GM12878 (cell line): ENCODE data around the gene HLA-B. TPM values are rescaled to one million over a fixed set of nuclear protein-coding genes. Genes with fewer than 3 reads are reported as not detected.
A peak's percentile ranks its signal among the peaks of the same experiment; 100 is the strongest.

ENCODE experiments used
- CHD4 ChIP-seq: fragments of 200-600 bp; sonication (generic); IDR thresholded peaks from 2 replicates; pipeline ENCODE4 v1.6.1; 2016; ENCODE audit warnings: mild to moderate bottlenecking
- CREB1 ChIP-seq: IDR thresholded peaks from 2 replicates; pipeline ENCODE4 v1.6.1; 2012; ENCODE audit warnings: low read depth, mild to moderate bottlenecking, inconsistent platforms
- CREM ChIP-seq: IDR thresholded peaks from 2 replicates; pipeline ENCODE4 v1.6.1; 2014; ENCODE audit warnings: antibody characterized with exemption, low read depth
- EP300 ChIP-seq, 2 experiments: fragments of 150-350 bp in 1 of 2; IDR thresholded peaks; 2 replicates each; pipeline ENCODE4 v1.6.1; 2011 to 2012; ENCODE audit warnings: low read depth in 2 of 2, low read length in 2 of 2, borderline replicate concordance in 1 of 2, improper control_type of control experiment in 1 of 2, inconsistent platforms in 1 of 2; ENCODE audit not compliant: control insufficient read depth in 1 of 2
- FOXM1 ChIP-seq: IDR thresholded peaks from 2 replicates; pipeline ENCODE4 v1.6.1; 2012; ENCODE audit warnings: low read depth, mild to moderate bottlenecking, inconsistent platforms, low read length, moderate library complexity
- JUNB ChIP-seq: IDR thresholded peaks from 2 replicates; pipeline ENCODE4 v1.6.1; 2016; ENCODE audit warnings: antibody characterized with exemption, mild to moderate bottlenecking
- KDM1A ChIP-seq: fragments of 200-600 bp; sonication (generic); IDR thresholded peaks from 2 replicates; pipeline ENCODE4 v1.6.1; 2016; ENCODE audit warnings: borderline replicate concordance
- NFYB ChIP-seq: IDR thresholded peaks from 2 replicates; pipeline ENCODE4 v1.6.1; 2011; ENCODE audit warnings: low read depth, mild to moderate bottlenecking, low read length, improper control_type of control experiment, moderate library complexity; ENCODE audit not compliant: insufficient read depth
- NR2F1 ChIP-seq: fragments of 450-650 bp; conservative IDR thresholded peaks from 2 replicates; pipeline ENCODE4 v1.6.1; 2017; ENCODE audit warnings: mild to moderate bottlenecking
- SMAD5 ChIP-seq: IDR thresholded peaks from 2 replicates; pipeline ENCODE4 v1.6.1; 2016; ENCODE audit warnings: antibody characterized with exemption, low read depth
- TCF3 ChIP-seq: IDR thresholded peaks from 2 replicates; pipeline ENCODE4 v1.6.1; 2012; ENCODE audit warnings: low read depth, mild to moderate bottlenecking, low read length, borderline replicate concordance; ENCODE audit not compliant: insufficient read depth
- USF1 ChIP-seq: IDR thresholded peaks from 2 replicates; pipeline ENCODE4 v1.6.1; 2011; ENCODE audit warnings: borderline replicate concordance, low read depth, mild to moderate bottlenecking, moderate library complexity, mixed read lengths, low read length; ENCODE audit not compliant: insufficient read depth; ENCODE audit errors: extremely low read length
- ZBTB4 ChIP-seq: fragments of 450-650 bp; formaldehyde crosslinking; IDR thresholded peaks from 2 replicates; pipeline ENCODE4 v1.4.0; 2022; ENCODE audit warnings: mild to moderate bottlenecking, moderate library complexity
- ZZZ3 ChIP-seq: IDR thresholded peaks from 2 replicates; pipeline ENCODE4 v1.6.1; 2011; ENCODE audit warnings: low read depth; ENCODE audit not compliant: control insufficient read depth, insufficient read length
- polyA plus RNA-seq, 11 experiments: library from polyadenylated mRNA; depleted of rRNA in 4 of 11; unstranded in 6 of 11; stranded (reverse) in 5 of 11; fragments of >200 nt; fragmentation: Nextera tagmentation in 4 of 11; fragmentation: Illumina TruSeq in 1 of 11; extraction: Ambion mirVana in 4 of 11; extraction: Trizol in 1 of 11; gene quantifications; 1 replicate in 1 of 11; 2 replicates in 10 of 11; pipeline versions ENCODE4 v1.2.1 to v1.2.3, GENCODE V29; 2011 to 2016; ENCODE audit warnings: inconsistent platforms in 2 of 11, missing spikeins in 2 of 11, low read depth in 1 of 11
- total RNA-seq, 4 experiments: library from RNA; depleted of rRNA in 3 of 4; stranded (reverse); fragments of >200 nt in 3 of 4; fragmentation: Illumina TruSeq in 1 of 4; extraction: Trizol in 1 of 4; gene quantifications; 2 replicates each; pipeline versions ENCODE4 v1.2.1 to v1.2.3, GENCODE V29; 2013 to 2021
- TF ChIP-seq, protein P1 (sequence below): fragments of 450-650 bp; IDR thresholded peaks from 2 replicates; pipeline ENCODE4 v1.6.1; 2017; ENCODE audit warnings: mild to moderate bottlenecking, moderate library complexity
- TF ChIP-seq, protein P2 (sequence below): fragments of 450-650 bp; IDR thresholded peaks from 2 replicates; pipeline ENCODE4 v1.6.1; 2017; ENCODE audit warnings: mild to moderate bottlenecking, moderate library complexity

HLA-B gene
- total and polyA plus RNA-seq, 10 of the 15 experiments (the other 5 are each of a cell fraction or from before 2014, with no cell fraction given) = 820 to 5,128 (median 3,370) TPM

DNA sequence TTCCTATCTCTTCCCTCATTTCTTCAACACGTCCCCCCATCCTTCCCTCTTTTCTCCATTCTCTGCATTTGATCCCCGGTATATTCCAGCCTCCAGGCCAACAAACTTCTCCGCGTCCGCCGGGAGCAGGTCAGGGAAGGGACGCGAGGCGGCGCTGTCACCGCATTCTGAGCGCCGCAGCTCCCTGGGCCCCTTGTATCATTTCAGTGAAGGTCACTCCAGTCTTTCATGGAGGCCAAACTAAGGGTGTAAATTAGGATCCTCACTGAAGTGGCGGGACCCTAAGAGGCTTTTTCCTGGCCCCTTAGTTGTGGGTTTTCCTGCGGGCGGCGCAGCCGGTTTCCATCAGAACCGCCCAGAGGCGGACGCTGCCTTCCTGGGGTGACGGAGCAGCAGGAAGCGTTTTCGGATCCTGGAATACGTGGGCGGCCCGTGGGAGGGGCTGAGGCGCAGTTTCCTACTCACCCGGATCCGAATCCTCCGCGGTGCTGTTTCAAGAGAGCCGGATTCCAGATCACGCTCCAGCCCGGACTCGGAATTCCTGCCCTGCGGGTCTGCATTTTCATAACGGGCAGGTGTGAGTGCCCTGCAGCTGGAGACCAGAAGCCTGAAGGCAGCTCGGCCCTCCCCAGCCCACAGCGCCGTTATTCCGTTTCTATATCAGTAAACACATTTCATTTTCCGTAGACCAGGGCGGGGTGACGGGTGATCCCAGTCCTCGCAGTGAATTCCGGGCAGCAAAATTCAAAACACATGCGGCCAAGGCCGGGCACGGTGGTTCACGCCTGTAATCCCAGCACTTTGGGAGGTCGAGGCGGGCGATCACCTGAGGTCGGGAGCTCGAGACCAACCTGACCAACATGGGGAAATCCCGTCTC, 42.8 kb upstream of the HLA-B start (continued):
- TF ChIP-seq EP300 (IDR thresholded peaks at IDR 0.05; ENCODE audit: borderline replicate concordance in 1 of 2, control insufficient read depth in 1 of 2, low read depth in 2 of 2, low read length in 2 of 2) (no peak), NFYB (no peak), CREM (no peak), TCF3 (no peak), NR2F1 (no peak; the same call in none of the 2 replicates), USF1 (no peak), ZZZ3 (no peak), ZBTB4 (CRISPR knock-in tag) (no peak), SMAD5 (no peak), FOXM1 (no peak), CREB1 (0 out of 2 replicates have a peak, but pooled peaks have one; percentile 19), CHD4 (no peak), JUNB (no peak), KDM1A (no peak)
- TF ChIP-seq, protein P1, sequence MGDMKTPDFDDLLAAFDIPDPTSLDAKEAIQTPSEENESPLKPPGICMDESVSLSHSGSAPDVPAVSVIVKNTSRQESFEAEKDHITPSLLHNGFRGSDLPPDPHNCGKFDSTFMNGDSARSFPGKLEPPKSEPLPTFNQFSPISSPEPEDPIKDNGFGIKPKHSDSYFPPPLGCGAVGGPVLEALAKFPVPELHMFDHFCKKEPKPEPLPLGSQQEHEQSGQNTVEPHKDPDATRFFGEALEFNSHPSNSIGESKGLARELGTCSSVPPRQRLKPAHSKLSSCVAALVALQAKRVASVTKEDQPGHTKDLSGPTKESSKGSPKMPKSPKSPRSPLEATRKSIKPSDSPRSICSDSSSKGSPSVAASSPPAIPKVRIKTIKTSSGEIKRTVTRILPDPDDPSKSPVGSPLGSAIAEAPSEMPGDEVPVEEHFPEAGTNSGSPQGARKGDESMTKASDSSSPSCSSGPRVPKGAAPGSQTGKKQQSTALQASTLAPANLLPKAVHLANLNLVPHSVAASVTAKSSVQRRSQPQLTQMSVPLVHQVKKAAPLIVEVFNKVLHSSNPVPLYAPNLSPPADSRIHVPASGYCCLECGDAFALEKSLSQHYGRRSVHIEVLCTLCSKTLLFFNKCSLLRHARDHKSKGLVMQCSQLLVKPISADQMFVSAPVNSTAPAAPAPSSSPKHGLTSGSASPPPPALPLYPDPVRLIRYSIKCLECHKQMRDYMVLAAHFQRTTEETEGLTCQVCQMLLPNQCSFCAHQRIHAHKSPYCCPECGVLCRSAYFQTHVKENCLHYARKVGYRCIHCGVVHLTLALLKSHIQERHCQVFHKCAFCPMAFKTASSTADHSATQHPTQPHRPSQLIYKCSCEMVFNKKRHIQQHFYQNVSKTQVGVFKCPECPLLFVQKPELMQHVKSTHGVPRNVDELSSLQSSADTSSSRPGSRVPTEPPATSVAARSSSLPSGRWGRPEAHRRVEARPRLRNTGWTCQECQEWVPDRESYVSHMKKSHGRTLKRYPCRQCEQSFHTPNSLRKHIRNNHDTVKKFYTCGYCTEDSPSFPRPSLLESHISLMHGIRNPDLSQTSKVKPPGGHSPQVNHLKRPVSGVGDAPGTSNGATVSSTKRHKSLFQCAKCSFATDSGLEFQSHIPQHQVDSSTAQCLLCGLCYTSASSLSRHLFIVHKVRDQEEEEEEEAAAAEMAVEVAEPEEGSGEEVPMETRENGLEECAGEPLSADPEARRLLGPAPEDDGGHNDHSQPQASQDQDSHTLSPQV = no peak
- TF ChIP-seq, protein P2, sequence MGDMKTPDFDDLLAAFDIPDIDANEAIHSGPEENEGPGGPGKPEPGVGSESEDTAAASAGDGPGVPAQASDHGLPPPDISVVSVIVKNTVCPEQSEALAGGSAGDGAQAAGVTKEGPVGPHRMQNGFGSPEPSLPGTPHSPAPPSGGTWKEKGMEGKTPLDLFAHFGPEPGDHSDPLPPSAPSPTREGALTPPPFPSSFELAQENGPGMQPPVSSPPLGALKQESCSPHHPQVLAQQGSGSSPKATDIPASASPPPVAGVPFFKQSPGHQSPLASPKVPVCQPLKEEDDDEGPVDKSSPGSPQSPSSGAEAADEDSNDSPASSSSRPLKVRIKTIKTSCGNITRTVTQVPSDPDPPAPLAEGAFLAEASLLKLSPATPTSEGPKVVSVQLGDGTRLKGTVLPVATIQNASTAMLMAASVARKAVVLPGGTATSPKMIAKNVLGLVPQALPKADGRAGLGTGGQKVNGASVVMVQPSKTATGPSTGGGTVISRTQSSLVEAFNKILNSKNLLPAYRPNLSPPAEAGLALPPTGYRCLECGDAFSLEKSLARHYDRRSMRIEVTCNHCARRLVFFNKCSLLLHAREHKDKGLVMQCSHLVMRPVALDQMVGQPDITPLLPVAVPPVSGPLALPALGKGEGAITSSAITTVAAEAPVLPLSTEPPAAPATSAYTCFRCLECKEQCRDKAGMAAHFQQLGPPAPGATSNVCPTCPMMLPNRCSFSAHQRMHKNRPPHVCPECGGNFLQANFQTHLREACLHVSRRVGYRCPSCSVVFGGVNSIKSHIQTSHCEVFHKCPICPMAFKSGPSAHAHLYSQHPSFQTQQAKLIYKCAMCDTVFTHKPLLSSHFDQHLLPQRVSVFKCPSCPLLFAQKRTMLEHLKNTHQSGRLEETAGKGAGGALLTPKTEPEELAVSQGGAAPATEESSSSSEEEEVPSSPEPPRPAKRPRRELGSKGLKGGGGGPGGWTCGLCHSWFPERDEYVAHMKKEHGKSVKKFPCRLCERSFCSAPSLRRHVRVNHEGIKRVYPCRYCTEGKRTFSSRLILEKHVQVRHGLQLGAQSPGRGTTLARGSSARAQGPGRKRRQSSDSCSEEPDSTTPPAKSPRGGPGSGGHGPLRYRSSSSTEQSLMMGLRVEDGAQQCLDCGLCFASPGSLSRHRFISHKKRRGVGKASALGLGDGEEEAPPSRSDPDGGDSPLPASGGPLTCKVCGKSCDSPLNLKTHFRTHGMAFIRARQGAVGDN = no peak
